C4-2B (cell line): ENCODE measurements around the gene NAPA.
A peak's percentile ranks its signal among the peaks of the same experiment; 100 is the strongest.

Experiments used
- H3K27ac ChIP-seq: fragments of 450-650 bp; 2 replicates; pipeline ENCODE4 v1.5.1; 2017
- ZFX ChIP-seq: fragments of 450-650 bp; IDR thresholded peaks from 2 replicates; pipeline ENCODE4 v1.6.1; 2017
- TF ChIP-seq, protein P1 (sequence below): fragments of 450-650 bp; conservative IDR thresholded peaks from 2 replicates; pipeline ENCODE4 v1.5.1; 2017; ENCODE audit warnings: mild to moderate bottlenecking

NAPA gene

DNA sequence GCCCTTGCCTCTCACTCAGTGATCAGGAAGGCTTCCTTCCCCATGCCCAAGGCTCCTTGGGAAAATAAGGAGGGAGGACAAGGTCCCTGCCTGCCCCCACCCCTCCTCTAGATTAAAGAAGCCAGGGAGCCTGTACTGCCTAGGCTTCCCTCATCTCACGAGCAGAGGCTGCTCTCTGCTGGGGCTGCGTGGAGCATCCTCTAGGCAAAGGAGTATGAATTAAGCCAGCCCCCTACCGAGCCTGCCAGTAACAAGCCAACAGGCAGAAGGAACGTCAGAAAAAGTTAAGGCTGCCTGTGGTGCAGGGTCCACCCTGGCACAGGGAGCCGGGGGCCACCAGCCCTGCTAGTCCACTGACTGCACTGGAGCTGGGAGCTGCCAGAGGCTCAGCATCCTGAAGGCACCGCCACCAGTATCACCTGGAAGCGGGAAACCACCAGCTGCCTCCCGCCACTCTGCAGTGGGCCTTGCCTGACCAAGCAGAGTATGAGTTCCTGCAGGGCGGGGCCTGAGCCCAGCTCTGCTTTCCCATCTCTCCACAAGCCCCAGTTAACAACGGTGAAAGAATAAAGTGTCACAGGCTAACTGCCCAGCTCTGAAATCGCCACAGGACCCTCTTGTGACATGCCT is 6.8 kb downstream of the NAPA start:
- TF ChIP-seq, protein P1, sequence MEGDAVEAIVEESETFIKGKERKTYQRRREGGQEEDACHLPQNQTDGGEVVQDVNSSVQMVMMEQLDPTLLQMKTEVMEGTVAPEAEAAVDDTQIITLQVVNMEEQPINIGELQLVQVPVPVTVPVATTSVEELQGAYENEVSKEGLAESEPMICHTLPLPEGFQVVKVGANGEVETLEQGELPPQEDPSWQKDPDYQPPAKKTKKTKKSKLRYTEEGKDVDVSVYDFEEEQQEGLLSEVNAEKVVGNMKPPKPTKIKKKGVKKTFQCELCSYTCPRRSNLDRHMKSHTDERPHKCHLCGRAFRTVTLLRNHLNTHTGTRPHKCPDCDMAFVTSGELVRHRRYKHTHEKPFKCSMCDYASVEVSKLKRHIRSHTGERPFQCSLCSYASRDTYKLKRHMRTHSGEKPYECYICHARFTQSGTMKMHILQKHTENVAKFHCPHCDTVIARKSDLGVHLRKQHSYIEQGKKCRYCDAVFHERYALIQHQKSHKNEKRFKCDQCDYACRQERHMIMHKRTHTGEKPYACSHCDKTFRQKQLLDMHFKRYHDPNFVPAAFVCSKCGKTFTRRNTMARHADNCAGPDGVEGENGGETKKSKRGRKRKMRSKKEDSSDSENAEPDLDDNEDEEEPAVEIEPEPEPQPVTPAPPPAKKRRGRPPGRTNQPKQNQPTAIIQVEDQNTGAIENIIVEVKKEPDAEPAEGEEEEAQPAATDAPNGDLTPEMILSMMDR = no peak
- no peak for TF ChIP-seq ZFX
- H3K27ac ChIP-seq = peak overlapping the region; percentile 68

DNA sequence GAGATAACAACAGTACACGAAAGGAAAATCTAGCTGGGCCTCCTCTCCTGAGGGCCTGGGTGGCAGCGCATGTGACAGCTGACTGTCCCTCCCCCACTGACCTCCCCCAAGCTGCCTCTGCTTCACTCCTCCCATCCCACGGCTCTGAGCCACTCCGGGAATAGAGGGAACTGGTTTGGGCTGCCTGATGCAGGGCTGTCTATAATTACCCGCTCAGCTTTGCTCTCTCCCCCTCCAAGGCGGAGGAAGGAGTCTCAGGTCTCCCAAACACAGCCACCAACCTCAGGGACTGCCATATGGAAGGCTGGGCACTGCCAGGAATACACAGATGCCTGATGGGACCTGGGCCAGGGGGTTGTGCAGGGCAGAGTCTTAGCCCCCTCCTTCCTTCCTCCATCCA is 7.9 kb downstream of the NAPA start:
- TF ChIP-seq, protein P1 = no peak
- TF ChIP-seq ZFX = no peak
- H3K27ac ChIP-seq = peak overlapping the region; percentile 68

DNA sequence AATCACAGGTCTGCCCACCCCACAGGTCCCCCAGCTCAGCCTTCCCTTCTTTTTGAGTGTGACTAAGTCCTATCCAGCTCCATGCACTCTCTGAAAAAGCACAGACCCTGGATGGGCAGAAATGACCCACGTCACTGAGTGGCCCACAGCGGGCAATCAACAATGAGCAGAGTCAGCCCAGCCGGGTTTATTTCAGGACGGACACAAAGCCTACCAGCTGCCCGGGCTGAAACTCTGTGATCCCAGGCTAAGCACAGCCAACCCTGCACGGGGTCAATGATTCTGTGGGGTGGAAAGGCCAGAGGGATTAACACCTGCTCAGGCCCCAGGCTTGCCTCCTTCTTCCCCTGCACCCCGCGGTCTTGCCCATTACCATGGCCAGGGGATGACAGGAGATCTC is 8.4 kb downstream of the NAPA start:
- H3K27ac ChIP-seq = peak overlapping the region; percentile 68; the same call in 1 of the 2 replicates
- no peak for TF ChIP-seq ZFX
- TF ChIP-seq, protein P1 = no peak

DNA sequence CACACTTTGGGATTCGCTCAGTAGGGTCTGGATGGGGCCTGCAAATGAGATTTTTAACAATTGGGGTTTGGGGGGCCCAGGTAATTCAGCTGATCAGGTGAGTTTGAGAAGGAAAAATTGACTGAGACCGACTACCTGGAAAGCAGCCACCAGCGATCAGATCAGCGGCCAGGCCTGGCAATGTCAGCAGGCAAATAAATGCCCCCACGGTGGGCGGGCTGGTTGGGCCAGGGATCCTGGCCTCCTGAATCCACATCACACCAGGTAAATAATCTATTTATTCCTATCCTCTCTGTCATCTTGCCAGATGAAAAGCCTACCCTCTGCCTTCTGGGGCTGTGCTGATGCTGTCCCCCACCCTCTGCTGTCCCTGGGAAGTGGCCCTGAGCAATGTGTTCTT is 9.4 kb downstream of the NAPA start:
- no peak overlapping the region for H3K27ac ChIP-seq

DNA sequence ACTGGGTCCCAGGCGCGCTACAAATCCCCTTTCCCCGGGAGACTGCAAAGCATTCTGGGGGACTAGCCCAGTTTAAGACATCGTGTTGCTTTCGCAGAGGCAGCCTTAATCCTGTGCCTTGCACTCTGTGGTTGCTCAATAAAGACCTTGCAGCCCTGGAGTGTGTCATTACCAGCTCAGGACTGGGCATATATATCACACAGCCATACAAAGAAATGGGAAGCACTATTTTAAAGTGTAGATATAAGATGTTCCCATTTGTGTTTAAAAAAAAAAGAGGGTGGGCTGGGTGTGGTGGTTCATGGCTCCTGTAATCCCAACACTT is 11.1 kb downstream of the NAPA start:
- TF ChIP-seq, protein P1 = no peak
- no peak for TF ChIP-seq ZFX

More for the DNA sequence above, 9.4 kb downstream of the NAPA start:
- no peak for TF ChIP-seq ZFX
- TF ChIP-seq, protein P1 = no peak

DNA sequence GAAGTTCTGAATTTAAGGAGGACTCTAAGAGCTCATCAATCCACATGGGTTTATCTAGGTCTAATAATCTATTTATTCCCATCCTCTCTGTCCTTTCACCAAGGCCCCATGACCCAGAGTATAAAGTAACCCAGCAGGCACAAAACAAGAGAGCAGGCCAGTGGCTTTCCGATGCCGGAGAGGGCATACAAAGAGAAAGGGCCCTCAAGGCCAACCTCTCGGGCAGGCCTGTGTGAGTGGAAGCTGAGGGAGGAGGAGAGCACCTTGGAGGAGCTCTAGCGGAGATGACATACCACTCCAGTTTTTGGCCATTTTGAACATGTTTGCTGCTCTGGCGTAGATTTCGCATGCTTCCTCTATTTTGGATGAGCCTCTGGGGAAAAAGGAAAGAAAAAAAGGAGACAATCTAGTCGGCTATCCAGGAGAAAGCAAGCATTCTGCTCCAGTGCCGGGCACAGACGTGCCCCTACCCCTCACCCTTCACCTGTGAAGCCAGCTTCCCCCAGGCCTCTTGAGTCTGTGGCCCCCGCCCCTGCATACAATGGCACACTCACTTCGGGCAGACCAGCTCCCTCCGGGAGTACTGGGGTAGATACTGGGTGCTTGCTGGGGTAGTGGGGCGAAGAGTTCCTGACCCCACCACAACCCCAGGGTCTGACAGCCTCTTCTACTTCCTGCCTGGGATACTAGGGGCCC is 11.6 kb downstream of the NAPA start:
- H3K27ac ChIP-seq = no peak overlapping the region
- TF ChIP-seq ZFX = no peak
- TF ChIP-seq, protein P1 = no peak

More for the DNA sequence above, 11.1 kb downstream of the NAPA start:
- no peak overlapping the region for H3K27ac ChIP-seq
